Right ventricle myocardium inferior (tissue), 1 donor: ENCODE results near the gene AGBL4. TPM values are rescaled to one million over a fixed set of nuclear protein-coding genes. Genes with fewer than 3 reads are reported as not detected.

Source experiments
- ATAC-seq: fragments of 200-7000 bp; cut with Tn5 transposase; one replicate; pipeline ENCODE4 v1.9.1; 2020; ENCODE audit warnings: mild to moderate bottlenecking, moderate library complexity
- DNase-seq: peaks from one replicate; pipeline ENCODE4 v3.0.0; 2021; ENCODE audit errors: missing footprints
- intact Hi-C: fragments of 100-400 bp; cut with DNase I; formaldehyde crosslinking; loops from one replicate; pipeline ENCODE4 v1.11.0; 2022
- total RNA-seq: library from RNA; stranded (reverse); fragmentation: NEBNext Ultra II Directional; extraction: Animal tissue kit (Norgen Biotek cat#: 25700); gene quantifications from one replicate; pipeline ENCODE4 v1.2.1, GENCODE V29; 2021
- donor health status: DM: no; HTN: yes; CAD: no; lungs with severe emphysema.

Gene AGBL4
- total RNA-seq, 1 donor from 2014 or later = 0.14 TPM

- DNase-seq (no peak), ATAC-seq (no peak)
- intact Hi-C loops = no loop called here
Observed at GRCh38 chr1:48889615-48890014, 1134.1 kb downstream of the AGBL4 start.

- intact Hi-C loops = no loop called here
- no peak for ATAC-seq
- no peak for DNase-seq
Observed at GRCh38 chr1:48889082-48889481, 1134.7 kb downstream of the AGBL4 start.

- DNase-seq (no peak), ATAC-seq (no peak)
- intact Hi-C loops = no loop called here
Observed at GRCh38 chr1:48887796-48888195, 1136.0 kb downstream of the AGBL4 start.

GRCh38 chr1:48882020-48882419, 1141.7 kb downstream of the AGBL4 start:
- DNase-seq = no peak
- intact Hi-C loops = no loop called here
- no peak for ATAC-seq

- intact Hi-C loops = no loop called here
- DNase-seq = no peak
- no peak for ATAC-seq
Observed at GRCh38 chr1:48878191-48878940, 1145.4 kb downstream of the AGBL4 start.

GRCh38 chr1:48876330-48876785, 1147.4 kb downstream of the AGBL4 start:
- intact Hi-C loops = no loop called here
- ATAC-seq (no peak), DNase-seq (no peak)

- ATAC-seq (no peak), DNase-seq (no peak)
- intact Hi-C loops = no loop called here
Observed at GRCh38 chr1:48875552-48876329, 1148.0 kb downstream of the AGBL4 start.

- no peak for ATAC-seq
- DNase-seq = no peak
Observed at GRCh38 chr1:48873944-48874343, 1149.8 kb downstream of the AGBL4 start.

GRCh38 chr1:48870596-48870995, 1153.2 kb downstream of the AGBL4 start:
- ATAC-seq (no peak), DNase-seq (no peak)
- intact Hi-C loops = no loop called here

More at GRCh38 chr1:48873944-48874343, 1149.8 kb downstream of the AGBL4 start:
- intact Hi-C loops = no loop called here

- no peak for DNase-seq
Observed at GRCh38 chr1:48869116-48869893, 1154.4 kb downstream of the AGBL4 start.

GRCh38 chr1:48864913-48865312, 1158.8 kb downstream of the AGBL4 start:
- intact Hi-C loops = no loop called here
- ATAC-seq = no peak
- DNase-seq = no peak

More at GRCh38 chr1:48869116-48869893, 1154.4 kb downstream of the AGBL4 start:
- intact Hi-C loops = no loop called here
- no peak for ATAC-seq

GRCh38 chr1:48859456-48859855, 1164.3 kb downstream of the AGBL4 start:
- DNase-seq = no peak
- no peak for ATAC-seq
- intact Hi-C loops = no loop called here

GRCh38 chr1:48858200-48858920, 1165.4 kb downstream of the AGBL4 start:
- ATAC-seq (no peak), DNase-seq (no peak)
- intact Hi-C loops = no loop called here

- intact Hi-C loops = no loop called here
- ATAC-seq (no peak), DNase-seq (no peak)
Observed at GRCh38 chr1:48853006-48853405, 1170.7 kb downstream of the AGBL4 start.

- intact Hi-C loops = no loop called here
- ATAC-seq = no peak
Observed at GRCh38 chr1:48851638-48852037, 1172.1 kb downstream of the AGBL4 start.

GRCh38 chr1:48848035-48848434, 1175.7 kb downstream of the AGBL4 start:
- DNase-seq (no peak), ATAC-seq (no peak)
- intact Hi-C loops = no loop called here

More at GRCh38 chr1:48851638-48852037, 1172.1 kb downstream of the AGBL4 start:
- no peak for DNase-seq

GRCh38 chr1:48846441-48846840, 1177.3 kb downstream of the AGBL4 start:
- ATAC-seq = no peak
- intact Hi-C loops = no loop called here
- no peak for DNase-seq

- no peak for ATAC-seq
- intact Hi-C loops = no loop called here
Observed at GRCh38 chr1:48844187-48844586, 1179.6 kb downstream of the AGBL4 start.

GRCh38 chr1:48841966-48842365, 1181.8 kb downstream of the AGBL4 start:
- no peak for DNase-seq
- no peak for ATAC-seq
- intact Hi-C loops = no loop called here

More at GRCh38 chr1:48844187-48844586, 1179.6 kb downstream of the AGBL4 start:
- no peak for DNase-seq
